GM06990 (cell line): ENCODE results near the gene PLTP.

ENCODE experiments used
- DNase-seq: peaks from one replicate; pipeline ENCODE4 v3.0.0-alpha.2; 2011; ENCODE audit not compliant: insufficient read length; ENCODE audit errors: extremely low read depth
- H3K27me3 ChIP-seq: replicated peaks from 2 replicates; pipeline ENCODE4 v1.6.0; 2011; ENCODE audit warnings: low read length; ENCODE audit not compliant: control insufficient read depth, insufficient read depth
- H3K36me3 ChIP-seq: 2 replicates; pipeline ENCODE4 v1.5.1; 2011; ENCODE audit warnings: low read length; ENCODE audit not compliant: control insufficient read depth, insufficient read depth
- H3K4me3 ChIP-seq: replicated peaks from 2 replicates; pipeline ENCODE4 v1.5.1; 2011; ENCODE audit warnings: low read depth, mild to moderate bottlenecking, control low read depth, low read length
- CTCF ChIP-seq: IDR thresholded peaks from 2 replicates; pipeline ENCODE4 v1.5.1; 2011; ENCODE audit warnings: low read length, control low read depth, mild to moderate bottlenecking, inconsistent platforms; ENCODE audit not compliant: insufficient read depth, poor library complexity, severe bottlenecking

The PLTP gene

GRCh38 chr20:45851501-45851900 lies 60.5 kb downstream of the PLTP start:
- Histone ChIP-seq H3K36me3 (peaks cover 12% of the 10 kb centered on the region), H3K27me3 (no peaks in the 10 kb centered on the region), H3K4me3 (no peak overlapping the region)
- no peak for DNase-seq
- no peak for TF ChIP-seq CTCF

- TF ChIP-seq CTCF: no peak
- Histone ChIP-seq H3K36me3 (peaks cover 12% of the 10 kb centered on the region), H3K27me3 (no peaks in the 10 kb centered on the region), H3K4me3 (no peak overlapping the region)
- no peak for DNase-seq
Observed at GRCh38 chr20:45850926-45851325, 61.0 kb downstream of the PLTP start.

- Histone ChIP-seq H3K36me3 (peaks cover 12% of the 10 kb centered on the region), H3K4me3 (no peak overlapping the region), H3K27me3 (no peaks in the 10 kb centered on the region)
- no peak for TF ChIP-seq CTCF
- DNase-seq: no peak
Observed at GRCh38 chr20:45850238-45850637, 61.7 kb downstream of the PLTP start.

GRCh38 chr20:45848969-45849582 lies 62.9 kb downstream of the PLTP start:
- TF ChIP-seq CTCF: no peak
- no peaks in the 10 kb centered on the region for H3K27me3 ChIP-seq
- peaks cover 11% of the 10 kb centered on the region for H3K36me3 ChIP-seq
- H3K4me3 ChIP-seq: no peak overlapping the region
- no peak for DNase-seq
